Measurements from ENCODE around the gene IFFO2. TPM values are rescaled to one million over a fixed set of nuclear protein-coding genes. Genes with fewer than 3 reads are reported as not detected.
A peak's percentile ranks its signal among the peaks of the same experiment; 100 is the strongest.

IFFO2 gene
- total RNA-seq, 8 experiments from 2014 or later, result 2.8 to 24.2 (median 6.3) TPM

- ATAC-seq (replicated peaks in 6 of 8), result peak in 5 of 8 experiments; percentile 74 to 83 (median 77)
- H3K4me3 ChIP-seq, result no peak overlapping the region
- WGBS, 10 experiments, result 20 to 67% (median 36%) methylated on average over 3 to 14 of the region's 14 CpGs; no CpG with 5 or more reads in 4 of the 10 experiments
- in situ Hi-C loops (cut with MboI; ENCODE audit: low pct_unique_long_range_greater_than_20kb in 2 of 9, low sequenced_read_pairs in 9 of 9, unreplicated experiment in 9 of 9), result no loop called here
- H3K4me1 ChIP-seq (replicated peaks in 1 of 2), result peaks cover 37 to 60% of the 10 kb centered on the region in 2 donors
- peak overlapping the region in 1 of 2 donors; percentile 17 for H3K27ac ChIP-seq
These were observed 11.1 kb downstream of the IFFO2 start for GRCh38 chr1:18945401-18945849.

- in situ Hi-C loops (cut with MboI; ENCODE audit: low pct_unique_long_range_greater_than_20kb in 2 of 9, low sequenced_read_pairs in 9 of 9, unreplicated experiment in 9 of 9), result no loop called here
- Histone ChIP-seq H3K4me1 (replicated peaks in 1 of 2) (peaks cover 31 to 54% of the 10 kb centered on the region in 2 donors), H3K27ac (peak overlapping the region in 1 of 2 donors; percentile 17), H3K4me3 (no peak overlapping the region)
- 0 to 88% (median 83%) methylated on average over 1 to 2 of the region's 2 CpGs; no CpG with 5 or more reads in 4 of the 10 experiments for WGBS, 10 experiments
- ATAC-seq (replicated peaks in 6 of 8), result peak in 5 of 8 experiments; percentile 1 to 11 (median 3)
These were observed 11.7 kb downstream of the IFFO2 start for GRCh38 chr1:18944810-18945209.

- H3K4me1 ChIP-seq (replicated peaks in 1 of 2), result peaks cover 23 to 46% of the 10 kb centered on the region in 2 donors
- no peak overlapping the region for H3K27ac ChIP-seq
- in situ Hi-C loops (cut with MboI; ENCODE audit: low pct_unique_long_range_greater_than_20kb in 2 of 9, low sequenced_read_pairs in 9 of 9, unreplicated experiment in 9 of 9), result no loop called here
- no peak overlapping the region for H3K4me3 ChIP-seq
- no peak for ATAC-seq (replicated peaks in 6 of 8)
- 20 to 100% (median 87%) methylated on average over 1 to 5 of the region's 9 CpGs; no CpG with 5 or more reads in 4 of the 10 experiments for WGBS, 10 experiments
These were observed 12.4 kb downstream of the IFFO2 start for GRCh38 chr1:18943914-18944572.

- Histone ChIP-seq H3K4me3 (no peak overlapping the region), H3K27ac (no peak overlapping the region), H3K4me1 (replicated peaks in 1 of 2) (peaks cover 28 to 51% of the 10 kb centered on the region in 2 donors)
- no peak for ATAC-seq (replicated peaks in 6 of 8)
- in situ Hi-C loops (cut with MboI; ENCODE audit: low pct_unique_long_range_greater_than_20kb in 2 of 9, low sequenced_read_pairs in 9 of 9, unreplicated experiment in 9 of 9), result no loop called here
- WGBS, 10 experiments, result 67 to 100% (median 98%) methylated on average over 1 to 4 of the region's 4 CpGs; no CpG with 5 or more reads in 4 of the 10 experiments
These were observed 13.3 kb downstream of the IFFO2 start for GRCh38 chr1:18943162-18943561.

- WGBS, 10 experiments, result 90 to 100% (median 100%) methylated on average over 1 to 4 of the region's 4 CpGs; no CpG with 5 or more reads in 4 of the 10 experiments
- no peak overlapping the region for H3K4me3 ChIP-seq
- H3K4me1 ChIP-seq (replicated peaks in 1 of 2), result peaks cover 22 to 46% of the 10 kb centered on the region in 2 donors
These were observed 14.1 kb downstream of the IFFO2 start for GRCh38 chr1:18942340-18942739.

GRCh38 chr1:18941221-18942141 lies 15.0 kb downstream of the IFFO2 start:
- no peak overlapping the region for H3K27ac ChIP-seq
- in situ Hi-C loops (cut with MboI; ENCODE audit: low pct_unique_long_range_greater_than_20kb in 2 of 9, low sequenced_read_pairs in 9 of 9, unreplicated experiment in 9 of 9), result no loop called here
- no peak overlapping the region for H3K4me3 ChIP-seq
- peaks cover 21 to 40% of the 10 kb centered on the region in 2 donors for H3K4me1 ChIP-seq (replicated peaks in 1 of 2)
- WGBS, 10 experiments, result 44 to 100% (median 50%) methylated on average over 1 to 13 of the region's 18 CpGs; no CpG with 5 or more reads in 3 of the 10 experiments
- peak in 5 of 8 experiments; percentile 25 to 48 (median 35) for ATAC-seq (replicated peaks in 6 of 8)

More at GRCh38 chr1:18942340-18942739, 14.1 kb downstream of the IFFO2 start:
- H3K27ac ChIP-seq, result no peak overlapping the region
- ATAC-seq (replicated peaks in 6 of 8), result no peak
- in situ Hi-C loops (cut with MboI; ENCODE audit: low pct_unique_long_range_greater_than_20kb in 2 of 9, low sequenced_read_pairs in 9 of 9, unreplicated experiment in 9 of 9), result no loop called here

- H3K27ac ChIP-seq, result no peak overlapping the region
- H3K4me3 ChIP-seq, result no peak overlapping the region
- peaks cover 16 to 34% of the 10 kb centered on the region in 2 donors for H3K4me1 ChIP-seq (replicated peaks in 1 of 2)
- ATAC-seq (replicated peaks in 6 of 8), result no peak
- in situ Hi-C loops (cut with MboI; ENCODE audit: low pct_unique_long_range_greater_than_20kb in 2 of 9, low sequenced_read_pairs in 9 of 9, unreplicated experiment in 9 of 9), result no loop called here
- WGBS, 10 experiments, result 33 to 100% (median 90%) methylated on average over 1 to 13 of the region's 13 CpGs; no CpG with 5 or more reads in 2 of the 10 experiments
These were observed 16.0 kb downstream of the IFFO2 start for GRCh38 chr1:18940303-18941020.

GRCh38 chr1:18939398-18940302 lies 16.8 kb downstream of the IFFO2 start:
- Histone ChIP-seq H3K27ac (no peak overlapping the region), H3K4me3 (no peak overlapping the region)
- 29 to 93% (median 79%) methylated on average over 1 to 7 of the region's 7 CpGs; no CpG with 5 or more reads in 2 of the 10 experiments for WGBS, 10 experiments

GRCh38 chr1:18938707-18939070 lies 17.8 kb downstream of the IFFO2 start:
- peak overlapping the region in 1 of 2 donors; percentile 38 for H3K27ac ChIP-seq
- WGBS, 10 experiments, result 20 to 60% methylated on average over 1 of the region's 2 CpGs; no CpG with 5 or more reads in 8 of the 10 experiments
- in situ Hi-C loops (cut with MboI; ENCODE audit: low pct_unique_long_range_greater_than_20kb in 2 of 9, low sequenced_read_pairs in 9 of 9, unreplicated experiment in 9 of 9), result no loop called here
- H3K4me3 ChIP-seq, result no peak overlapping the region
- peak; percentile 34 to 70 (median 56) for ATAC-seq (replicated peaks in 6 of 8)
- H3K4me1 ChIP-seq (replicated peaks in 1 of 2), result peaks cover 6 to 24% of the 10 kb centered on the region in 2 donors

More at GRCh38 chr1:18939398-18940302, 16.8 kb downstream of the IFFO2 start:
- peaks cover 8 to 26% of the 10 kb centered on the region in 2 donors for H3K4me1 ChIP-seq (replicated peaks in 1 of 2)
- in situ Hi-C loops (cut with MboI; ENCODE audit: low pct_unique_long_range_greater_than_20kb in 2 of 9, low sequenced_read_pairs in 9 of 9, unreplicated experiment in 9 of 9), result no loop called here
- no peak for ATAC-seq (replicated peaks in 6 of 8)

GRCh38 chr1:18938008-18938706 lies 18.3 kb downstream of the IFFO2 start:
- in situ Hi-C loops (cut with MboI; ENCODE audit: low pct_unique_long_range_greater_than_20kb in 2 of 9, low sequenced_read_pairs in 9 of 9, unreplicated experiment in 9 of 9), result no loop called here
- peak overlapping the region in 1 of 2 donors; percentile 38 for H3K27ac ChIP-seq
- no peak overlapping the region for H3K4me3 ChIP-seq
- 60 to 100% (median 90%) methylated on average over 2 to 10 of the region's 14 CpGs; no CpG with 5 or more reads in 4 of the 10 experiments for WGBS, 10 experiments
- H3K4me1 ChIP-seq (replicated peaks in 1 of 2), result peaks cover 6 to 24% of the 10 kb centered on the region in 2 donors
- peak; percentile 29 to 93 (median 50) for ATAC-seq (replicated peaks in 6 of 8)

GRCh38 chr1:18937539-18937938 lies 18.9 kb downstream of the IFFO2 start:
- no peak overlapping the region for H3K4me3 ChIP-seq
- ATAC-seq (replicated peaks in 6 of 8), result no peak
- peaks cover 6 to 24% of the 10 kb centered on the region in 2 donors for H3K4me1 ChIP-seq (replicated peaks in 1 of 2)
- no peak overlapping the region for H3K27ac ChIP-seq
- in situ Hi-C loops (cut with MboI; ENCODE audit: low pct_unique_long_range_greater_than_20kb in 2 of 9, low sequenced_read_pairs in 9 of 9, unreplicated experiment in 9 of 9), result no loop called here
- WGBS, 10 experiments, result 50 to 84% (median 76%) methylated on average over 1 to 7 of the region's 8 CpGs; no CpG with 5 or more reads in 6 of the 10 experiments

All from motor neuron (in vitro differentiated cells).